Measurements from ENCODE around the gene CFAP58. TPM values are rescaled to one million over a fixed set of nuclear protein-coding genes. Genes with fewer than 3 reads are reported as not detected.

The CFAP58 gene
- polyA plus RNA-seq, 3 donors: 0.16 TPM; not detected in 2

DNA sequence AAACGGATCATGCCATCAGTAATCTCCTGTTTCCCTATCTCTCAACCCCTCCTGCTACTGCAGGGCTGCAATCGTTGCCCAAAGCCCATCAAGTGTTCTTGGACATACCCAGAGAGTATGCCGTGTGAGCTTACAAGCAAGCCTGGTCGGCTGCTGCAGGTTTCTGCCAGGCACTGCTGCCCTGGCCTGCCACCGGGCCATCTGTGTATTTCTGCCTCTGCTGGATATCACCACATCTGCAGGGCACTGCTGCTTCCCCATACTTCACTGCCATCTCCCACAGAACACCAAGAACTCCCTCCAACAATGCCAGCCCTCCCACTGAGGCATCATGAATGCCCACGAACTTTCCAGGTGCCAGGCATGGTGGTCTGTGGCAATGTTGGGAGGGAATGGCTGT lies 149.3 kb downstream of the CFAP58 start:
- peaks cover 2 to 7% (median 6%) of the 10 kb centered on the region in 3 donors for H3K27me3 Mint-ChIP-seq (ENCODE audit: low read depth in 3 of 3)
- Histone ChIP-seq H3K4me1 (ENCODE audit: control insufficient read depth in 1 of 2, insufficient read depth in 2 of 2, low read length in 2 of 2) (no peaks in the 10 kb centered on the region), H3K27me3 (ENCODE audit: control insufficient read depth in 2 of 2, insufficient read depth in 2 of 2, low read length in 2 of 2) (no peaks in the 10 kb centered on the region), H3K9me3 (replicated peaks in 1 of 2; ENCODE audit: control insufficient read depth in 1 of 2, insufficient read depth in 1 of 2, low read length in 2 of 2) (no peaks in the 10 kb centered on the region), H3K27ac (ENCODE audit: low read depth in 1 of 2, low read length in 2 of 2) (no peak overlapping the region), H3K36me3 (replicated peaks in 1 of 2; ENCODE audit: control insufficient read depth in 1 of 2, insufficient read depth in 2 of 2, low read length in 2 of 2) (no peaks in the 10 kb centered on the region), H3K4me3 (replicated peaks in 1 of 3; ENCODE audit: low read depth in 2 of 3, low read length in 3 of 3) (no peak overlapping the region), H3K4me2 (replicated peaks; ENCODE audit: extremely low read depth, low read length, poor library complexity, severe bottlenecking) (no peak overlapping the region), H3K79me2 (ENCODE audit: insufficient read depth, low read length) (no peaks in the 10 kb centered on the region), H2AFZ (ENCODE audit: insufficient read depth, low read depth, low read length, poor library complexity, severe bottlenecking) (no peak overlapping the region), H3K9ac (ENCODE audit: insufficient read depth, low read length, poor library complexity, severe bottlenecking) (no peak overlapping the region), H4K20me1 (ENCODE audit: insufficient read depth, low read length) (no peaks in the 10 kb centered on the region)
- DNase-seq: no peak
- WGBS (ENCODE audit: insufficient coverage): 81% methylated on average over 4 of the region's 6 CpGs
- H3K9me3 Mint-ChIP-seq: no peaks in the 10 kb centered on the region
- peaks cover 4% of the 10 kb centered on the region for H3K4me1 Mint-ChIP-seq
- TF ChIP-seq, protein P1, sequence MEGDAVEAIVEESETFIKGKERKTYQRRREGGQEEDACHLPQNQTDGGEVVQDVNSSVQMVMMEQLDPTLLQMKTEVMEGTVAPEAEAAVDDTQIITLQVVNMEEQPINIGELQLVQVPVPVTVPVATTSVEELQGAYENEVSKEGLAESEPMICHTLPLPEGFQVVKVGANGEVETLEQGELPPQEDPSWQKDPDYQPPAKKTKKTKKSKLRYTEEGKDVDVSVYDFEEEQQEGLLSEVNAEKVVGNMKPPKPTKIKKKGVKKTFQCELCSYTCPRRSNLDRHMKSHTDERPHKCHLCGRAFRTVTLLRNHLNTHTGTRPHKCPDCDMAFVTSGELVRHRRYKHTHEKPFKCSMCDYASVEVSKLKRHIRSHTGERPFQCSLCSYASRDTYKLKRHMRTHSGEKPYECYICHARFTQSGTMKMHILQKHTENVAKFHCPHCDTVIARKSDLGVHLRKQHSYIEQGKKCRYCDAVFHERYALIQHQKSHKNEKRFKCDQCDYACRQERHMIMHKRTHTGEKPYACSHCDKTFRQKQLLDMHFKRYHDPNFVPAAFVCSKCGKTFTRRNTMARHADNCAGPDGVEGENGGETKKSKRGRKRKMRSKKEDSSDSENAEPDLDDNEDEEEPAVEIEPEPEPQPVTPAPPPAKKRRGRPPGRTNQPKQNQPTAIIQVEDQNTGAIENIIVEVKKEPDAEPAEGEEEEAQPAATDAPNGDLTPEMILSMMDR (IDR thresholded peaks at IDR 0.05): no peak
- H3K4me3 Mint-ChIP-seq: no peak overlapping the region
- no peak overlapping the region for H3K27ac Mint-ChIP-seq
- intact Hi-C loops (cut with micrococcal nuclease): no loop called here
- no peaks in the 10 kb centered on the region for H3K36me3 Mint-ChIP-seq

Other genes with a start within 250 kb of the CFAP58 start
- gene SFR1, start 231.7 kb upstream of the CFAP58 start, polyA plus RNA-seq: 10 to 100 TPM in 2 of 3 donors, 1 to 10 TPM in 1; 6.4 to 18.1 (median 16.9) TPM
- gene CFAP43, start 121.5 kb upstream of the CFAP58 start, polyA plus RNA-seq: under 1 TPM in 1 of 3 donors, not detected in 2; 0.06 TPM
- gene GSTO1, start 98.9 kb upstream of the CFAP58 start, polyA plus RNA-seq: 100 to 1,000 TPM; 131 to 581 (median 495) TPM
- gene GSTO2, start 84.6 kb upstream of the CFAP58 start, polyA plus RNA-seq: under 1 TPM in 2 of 3 donors, not detected in 1; 0.16 to 0.26 TPM
- gene ITPRIP, start 15.4 kb upstream of the CFAP58 start, polyA plus RNA-seq: 10 to 100 TPM; 27.5 to 76.6 (median 35.7) TPM